A673 (cell line): Measurements from ENCODE around the gene FOXO1. TPM values are rescaled to one million over a fixed set of nuclear protein-coding genes. Genes with fewer than 3 reads are reported as not detected.
"Not testable (repeated sequence)": the region's sequence is repeated elsewhere in the genome, so short reads cannot be mapped to it uniquely, and the experiment has no call there.

ENCODE experiments used
- Bru-seq: library from RNA; stranded (reverse); fragments of 400-500 nt; gene quantifications from one replicate; lab custom pipeline; 2021; lab: Mats Ljungman, UMichigan
- BruChase-seq, 2 experiments: library from RNA; stranded (reverse); fragments of 400-500 nt; gene quantifications; one replicate each; lab custom pipeline; 2021; lab: Mats Ljungman, UMichigan
- BruUV-seq: library from RNA; stranded (reverse); fragments of 400-500 nt; replicated peaks from 2 replicates; lab custom pipeline; 2021; lab: Mats Ljungman, UMichigan
- CTCF ChIA-PET: fragments of 300-600 bp; sonication (Branson Sonifier 250); formaldehyde crosslinking; loops from one replicate; lab custom pipeline; 2022; ENCODE audit warnings: antibody characterized with exemption; lab: Charles Lee
- POLR2A ChIA-PET: fragments of 300-600 bp; sonication (Branson Sonifier 250); formaldehyde crosslinking; loops from one replicate; lab custom pipeline; 2022; ENCODE audit warnings: antibody characterized with exemption; ENCODE audit not compliant: low non-redundant PET; lab: Charles Lee
- DNase-seq: peaks from one replicate; pipeline ENCODE4 v3.0.0-alpha.2; 2015; ENCODE audit warnings: low spot score
- H3K27ac ChIP-seq: fragments of 200-600 bp; sonication (generic); 2 replicates; pipeline ENCODE4 v1.5.1; 2016; ENCODE audit warnings: mixed run types, low read depth, mild to moderate bottlenecking, mixed read lengths, antibody characterized with exemption, low read length; ENCODE audit not compliant: poor library complexity, severe bottlenecking
- H3K27me3 ChIP-seq: fragments of 200-600 bp; sonication (generic); replicated peaks from 2 replicates; pipeline ENCODE4 v1.6.1; 2017; ENCODE audit warnings: mixed run types, low read depth, mild to moderate bottlenecking, mixed read lengths, antibody characterized with exemption, low read length; ENCODE audit not compliant: insufficient read depth, poor library complexity
- H3K36me3 ChIP-seq: fragments of 200-600 bp; sonication (generic); 2 replicates; pipeline ENCODE4 v1.6.1; 2016; ENCODE audit warnings: mixed run types, mild to moderate bottlenecking, mixed read lengths, antibody characterized with exemption, low read length; ENCODE audit not compliant: insufficient read depth, poor library complexity, severe bottlenecking
- H3K4me1 ChIP-seq: fragments of 200-600 bp; sonication (generic); 2 replicates; pipeline ENCODE4 v1.6.1; 2017; ENCODE audit warnings: mixed run types, mild to moderate bottlenecking, mixed read lengths, antibody characterized with exemption, low read length; ENCODE audit not compliant: insufficient read depth, poor library complexity, severe bottlenecking
- H3K4me3 ChIP-seq: fragments of 200-600 bp; sonication (generic); 2 replicates; pipeline ENCODE4 v1.5.1; 2016; ENCODE audit warnings: low read depth, mixed run types, mild to moderate bottlenecking, mixed read lengths, low read length; ENCODE audit not compliant: poor library complexity, severe bottlenecking
- H3K9me3 ChIP-seq: fragments of 200-600 bp; sonication (generic); 2 replicates; pipeline ENCODE4 v1.6.1; 2016; ENCODE audit warnings: mixed run types, low read depth, mild to moderate bottlenecking, mixed read lengths, antibody characterized with exemption, low read length; ENCODE audit not compliant: poor library complexity, severe bottlenecking
- EZH2 ChIP-seq: fragments of 200-600 bp; sonication (generic); IDR thresholded peaks from 2 replicates; pipeline ENCODE4 v1.6.1; 2017; ENCODE audit warnings: borderline replicate concordance, low read depth, mild to moderate bottlenecking, mixed read lengths, antibody characterized with exemption, low read length; ENCODE audit not compliant: poor library complexity, severe bottlenecking
- intact Hi-C: fragments of 100-400 bp; cut with micrococcal nuclease; formaldehyde crosslinking; loops from one replicate; pipeline ENCODE4 v1.10.0; 2022; ENCODE audit not compliant: unreplicated experiment
- long read RNA-seq: library from polyadenylated mRNA; stranded (forward); transcript quantifications from one replicate; pipeline ENCODE4 v2.0.0, GENCODE V29; 2022
- total RNA-seq: library from RNA; stranded (reverse); gene quantifications from 2 replicates; pipeline ENCODE4 v1.2.3, GENCODE V29; 2021
- TF ChIP-seq, protein P1 (sequence below): fragments of 300-800, 200-600 bp; sonication (generic); conservative IDR thresholded peaks from 2 replicates; pipeline ENCODE4 v1.5.1; 2017; ENCODE audit warnings: low read depth, mild to moderate bottlenecking, antibody characterized with exemption, low read length, moderate library complexity, mixed read lengths

Gene FOXO1
- total RNA-seq (2.9 and 3.0 TPM in 2 replicates), Bru-seq, nascent RNA (percentile 53 among the genes with signal in this experiment), BruChase-seq, experiment 1, labeled RNA remaining after a 2-hour chase (percentile 58 among the genes with signal in this experiment), BruChase-seq, experiment 2, labeled RNA remaining after a 6-hour chase (percentile 55 among the genes with signal in this experiment)
- long read RNA-seq, full-length matches to known transcripts: 2 of 3 reads
- long read RNA-seq, partial matches to known transcripts: 0 of 3 reads
- long read RNA-seq, other reads (novel, unspliced or antisense): 1 of 3 reads

DNA sequence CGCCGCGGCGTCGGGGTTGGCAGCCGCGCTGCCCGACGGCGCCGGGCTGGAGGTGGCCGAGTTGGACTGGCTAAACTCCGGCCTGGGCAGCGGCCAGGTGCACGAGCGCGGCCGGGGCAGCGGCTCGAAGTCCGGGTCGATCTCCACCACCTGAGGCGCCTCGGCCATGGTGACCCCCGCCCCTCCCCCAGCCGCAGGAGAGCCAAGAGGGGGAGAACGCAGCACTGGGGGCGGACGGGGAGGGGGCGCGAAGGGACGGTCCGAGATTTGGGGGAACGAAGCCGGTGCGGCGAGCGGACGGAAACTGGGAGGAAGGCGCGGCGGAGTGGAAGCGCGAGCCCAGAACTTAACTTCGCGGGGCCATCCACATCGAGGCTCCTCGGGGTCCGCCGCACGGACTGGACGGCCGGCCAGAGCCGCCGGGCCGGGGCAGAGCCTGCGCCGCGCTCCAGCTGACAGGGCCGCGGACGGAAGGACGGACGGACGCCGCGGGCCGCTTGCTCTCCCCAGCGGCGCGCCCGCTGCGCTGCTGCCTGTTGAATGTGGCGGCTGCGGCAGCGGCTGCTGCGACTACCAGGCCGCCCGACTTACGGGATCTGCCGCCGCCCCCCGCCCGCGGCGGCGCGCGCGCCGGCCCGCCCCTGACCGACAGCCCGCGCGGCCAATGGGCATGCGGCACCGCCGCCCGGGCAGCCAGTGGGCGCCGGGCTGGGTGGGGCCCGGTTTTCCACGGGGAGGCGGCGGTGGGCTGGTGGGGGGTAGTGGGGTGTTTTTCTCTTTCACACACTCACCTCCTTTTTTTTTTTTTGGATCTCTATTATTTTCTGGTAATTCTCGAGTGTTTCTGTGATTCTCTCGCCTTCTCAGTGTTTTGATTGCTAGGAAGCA is at the start of gene FOXO1:
FOXO1 (minus strand) TSS at position 597 of the 888 bp plus-strand sequence; CDS start at position 168, 429 bp downstream.
- peak; percentile 92 for DNase-seq
- TF ChIP-seq, protein P1, sequence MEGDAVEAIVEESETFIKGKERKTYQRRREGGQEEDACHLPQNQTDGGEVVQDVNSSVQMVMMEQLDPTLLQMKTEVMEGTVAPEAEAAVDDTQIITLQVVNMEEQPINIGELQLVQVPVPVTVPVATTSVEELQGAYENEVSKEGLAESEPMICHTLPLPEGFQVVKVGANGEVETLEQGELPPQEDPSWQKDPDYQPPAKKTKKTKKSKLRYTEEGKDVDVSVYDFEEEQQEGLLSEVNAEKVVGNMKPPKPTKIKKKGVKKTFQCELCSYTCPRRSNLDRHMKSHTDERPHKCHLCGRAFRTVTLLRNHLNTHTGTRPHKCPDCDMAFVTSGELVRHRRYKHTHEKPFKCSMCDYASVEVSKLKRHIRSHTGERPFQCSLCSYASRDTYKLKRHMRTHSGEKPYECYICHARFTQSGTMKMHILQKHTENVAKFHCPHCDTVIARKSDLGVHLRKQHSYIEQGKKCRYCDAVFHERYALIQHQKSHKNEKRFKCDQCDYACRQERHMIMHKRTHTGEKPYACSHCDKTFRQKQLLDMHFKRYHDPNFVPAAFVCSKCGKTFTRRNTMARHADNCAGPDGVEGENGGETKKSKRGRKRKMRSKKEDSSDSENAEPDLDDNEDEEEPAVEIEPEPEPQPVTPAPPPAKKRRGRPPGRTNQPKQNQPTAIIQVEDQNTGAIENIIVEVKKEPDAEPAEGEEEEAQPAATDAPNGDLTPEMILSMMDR: no peak
- no peak for TF ChIP-seq EZH2
- CTCF ChIA-PET: interaction anchor here (0.6 kb wide), 1 partner anchor 75 kb away, joined by 3 read pairs; no protein-coding TSS in a partner anchor
- no TSS peak for BruUV-seq
- peaks cover 21% of the 10 kb centered on the region for H3K4me1 ChIP-seq
- no peaks in the 10 kb centered on the region for H3K36me3 ChIP-seq
- H3K9me3 ChIP-seq: no peaks in the 10 kb centered on the region
- peak within 1 kb of the TSS; percentile 78 for H3K27ac ChIP-seq
- peak within 1 kb of the TSS; percentile 74 for H3K4me3 ChIP-seq
- POLR2A ChIA-PET: no interaction called here
- intact Hi-C loops: loop anchor here (5.0 kb wide), 1 partner anchor 604 kb away; no protein-coding TSS in a partner anchor
- H3K27me3 ChIP-seq: no peaks in the 10 kb centered on the region

DNA sequence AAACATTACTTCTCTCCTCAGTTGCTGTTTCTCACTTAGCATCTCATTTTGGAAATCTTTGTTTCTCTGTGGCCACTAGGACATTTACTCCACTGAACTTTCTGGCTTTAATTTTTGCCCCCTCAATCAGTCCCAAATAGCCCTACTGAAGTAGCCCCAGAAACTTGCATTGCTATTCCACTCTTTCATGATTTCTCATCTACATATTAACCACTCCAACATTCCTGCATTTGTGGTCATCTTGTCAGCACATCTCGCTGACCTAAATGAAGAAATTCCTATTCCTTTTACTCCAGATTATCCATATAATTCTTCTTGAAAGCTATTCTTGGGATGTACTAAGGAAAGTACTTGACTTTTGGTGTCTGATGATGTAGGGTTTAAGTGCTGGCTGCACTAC is 48.0 kb upstream of the FOXO1 start:
- H3K27me3 ChIP-seq, H3K4me3 ChIP-seq, DNase-seq, intact Hi-C loops, H3K27ac ChIP-seq, H3K4me1 ChIP-seq, CTCF ChIA-PET, POLR2A ChIA-PET, BruUV-seq, H3K9me3 ChIP-seq, H3K36me3 ChIP-seq: not testable (repeated sequence)

GRCh38 chr13:40706439-40706838 is 40.0 kb upstream of the FOXO1 start:
- BruUV-seq: no TSS peak

More at GRCh38 chr13:40706439-40706838, 40.0 kb upstream of the FOXO1 start:
- no peak overlapping the region for H3K4me3 ChIP-seq
- intact Hi-C loops: no loop called here
- POLR2A ChIA-PET: no interaction called here
- no peaks in the 10 kb centered on the region for H3K9me3 ChIP-seq
- CTCF ChIA-PET: no interaction called here
- H3K4me1 ChIP-seq: no peaks in the 10 kb centered on the region
- TF ChIP-seq, protein P1: no peak
- TF ChIP-seq EZH2: no peak
- no peak overlapping the region for H3K27ac ChIP-seq
- no peaks in the 10 kb centered on the region for H3K36me3 ChIP-seq
- no peaks in the 10 kb centered on the region for H3K27me3 ChIP-seq
- DNase-seq: no peak
